HEK293 (cell line): Measurements from ENCODE around the gene SOX6.

Source experiments
- CTCF ChIP-seq: fragments of 450-650 bp; formaldehyde crosslinking; IDR thresholded peaks from 2 replicates; pipeline ENCODE4 v1.5.1; 2016; ENCODE audit warnings: missing biosample characterization, missing genetic modification characterization
- ZNF121 ChIP-seq: fragments of 450-650 bp; formaldehyde crosslinking; IDR thresholded peaks from 2 replicates; pipeline ENCODE4 v1.5.1; 2016; ENCODE audit warnings: missing biosample characterization, missing genetic modification characterization

DNA sequence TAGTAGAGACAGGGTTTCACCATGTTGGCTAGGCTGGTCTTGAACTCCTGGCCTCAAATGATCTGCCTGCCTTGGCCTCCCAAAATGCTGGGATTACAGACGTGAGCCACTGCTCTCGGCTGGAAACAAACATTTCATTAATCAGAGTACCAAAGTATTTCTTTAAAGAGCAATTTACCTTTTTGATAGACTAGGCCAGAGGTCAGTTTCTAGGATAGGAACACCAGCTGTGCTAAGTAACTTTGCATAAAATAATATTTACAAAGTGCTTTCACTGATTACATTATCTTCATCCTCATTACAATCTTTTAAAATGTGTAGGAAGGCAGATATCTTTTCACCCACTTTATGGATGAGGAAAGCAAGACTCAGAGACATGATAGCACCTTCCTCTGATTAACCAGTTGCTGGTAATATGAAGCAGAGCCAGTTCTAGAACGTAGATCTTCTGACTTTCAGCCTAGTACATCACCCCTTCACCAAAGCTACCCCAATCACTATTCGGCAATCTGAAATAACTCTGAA, 355.2 kb downstream of the SOX6 start:
- TF ChIP-seq CTCF (tag by site-specific recombination) (no peak), ZNF121 (tag by site-specific recombination) (no peak)
